B cell (primary cell): ENCODE results near the gene MED13. TPM values are rescaled to one million over a fixed set of nuclear protein-coding genes. Genes with fewer than 3 reads are reported as not detected.

Source experiments
- ATAC-seq: fragments of 200-7000 bp; cut with Tn5 transposase; one replicate; pipeline ENCODE4 v1.10.0; 2021; ENCODE audit warnings: low read depth, mild to moderate bottlenecking, moderate number of reproducible peaks, moderate library complexity
- CTCF ChIA-PET: fragments of 350-600 bp; sonication (Branson Sonifier 250); formaldehyde crosslinking; loops from one replicate; lab custom pipeline; 2021; ENCODE audit warnings: antibody characterized with exemption, inconsistent platforms; lab: Charles Lee
- POLR2A ChIA-PET: fragments of 350-600 bp; sonication (Branson Sonifier 250); formaldehyde crosslinking; loops from one replicate; lab custom pipeline; 2021; ENCODE audit warnings: antibody characterized with exemption; lab: Charles Lee
- DNase-seq: peaks from one replicate; pipeline ENCODE4 v3.0.0; 2013
- H2AFZ ChIP-seq: 2 replicates; pipeline ENCODE4 v1.6.1; 2012; ENCODE audit warnings: mild to moderate bottlenecking, low read depth, low read length; ENCODE audit not compliant: insufficient read depth, poor library complexity, severe bottlenecking
- H3K27ac ChIP-seq, 2 donors: 1 replicate in 1 of 2; 2 replicates in 1 of 2; pipeline ENCODE4 v1.5.1; 2012 to 2013; ENCODE audit warnings: low read length in 2 of 2, mild to moderate bottlenecking in 2 of 2, moderate library complexity in 1 of 2
- H3K27me3 ChIP-seq, 4 experiments: fragments of 200-600 bp in 1 of 4; sonication (generic) in 1 of 4; replicated peaks in 1 of 4; 1 replicate in 2 of 4; 2 replicates in 2 of 4; pipeline versions ENCODE4 v1.6.1 to v1.7.0; 2013 to 2016; ENCODE audit warnings: low read length in 3 of 4, mild to moderate bottlenecking in 2 of 4, mixed read lengths in 1 of 4, moderate library complexity in 1 of 4; ENCODE audit not compliant: insufficient read depth in 4 of 4, control insufficient read depth in 3 of 4; ENCODE audit errors: control extremely low read depth in 1 of 4
- H3K36me3 ChIP-seq, 2 experiments: replicated peaks in 1 of 2; 1 replicate in 1 of 2; 2 replicates in 1 of 2; pipeline versions ENCODE4 v1.6.1 to v1.7.1; 2013; ENCODE audit warnings: low read length in 1 of 2; ENCODE audit not compliant: insufficient read depth in 2 of 2, control insufficient read depth in 1 of 2; ENCODE audit errors: control extremely low read depth in 1 of 2, extremely low read depth in 1 of 2
- H3K4me1 ChIP-seq, 2 donors: fragments of 200-600 bp in 1 of 2; sonication (generic) in 1 of 2; 1 replicate in 1 of 2; 2 replicates in 1 of 2; pipeline versions ENCODE4 v1.5.1 to v1.6.1; 2013 to 2017; ENCODE audit warnings: low read length in 2 of 2; ENCODE audit not compliant: control insufficient read depth in 2 of 2, insufficient read depth in 2 of 2
- H3K4me2 ChIP-seq: replicated peaks from 2 replicates; pipeline ENCODE3; 2012; ENCODE audit warnings: mild to moderate bottlenecking, low read depth, low read length; ENCODE audit not compliant: poor library complexity, severe bottlenecking
- H3K4me3 ChIP-seq, 5 experiments: fragments of 200-600 bp in 1 of 5; sonication (generic) in 1 of 5; 1 replicate in 3 of 5; 2 replicates in 2 of 5; pipeline versions ENCODE4 v1.5.1 to v1.7.0; 2011 to 2016; ENCODE audit warnings: low read length in 4 of 5, mild to moderate bottlenecking in 4 of 5, low read depth in 2 of 5, control low read depth in 1 of 5, moderate library complexity in 1 of 5; ENCODE audit not compliant: insufficient read depth in 1 of 5; ENCODE audit errors: control extremely low read depth in 1 of 5, extremely low read depth in 1 of 5
- H3K79me2 ChIP-seq: fragments of 200-600 bp; sonication (generic); one replicate; pipeline ENCODE4 v1.6.0; 2016; ENCODE audit warnings: low read length; ENCODE audit not compliant: control insufficient read depth, insufficient read depth
- H3K9ac ChIP-seq: fragments of 200-600 bp; sonication (generic); 2 replicates; pipeline ENCODE4 v1.6.1; 2017; ENCODE audit warnings: mild to moderate bottlenecking, low read length, moderate library complexity
- H3K9me3 ChIP-seq, 3 donors: one replicate each; pipeline versions ENCODE4 v1.6.1 to v1.7.1; 2013; ENCODE audit warnings: low read length in 2 of 3; ENCODE audit not compliant: control insufficient read depth in 2 of 3, insufficient read depth in 1 of 3; ENCODE audit errors: control extremely low read depth in 1 of 3
- H4K20me1 ChIP-seq: 2 replicates; pipeline ENCODE4 v1.6.0; 2012; ENCODE audit warnings: mild to moderate bottlenecking, low read length; ENCODE audit not compliant: insufficient read depth, control insufficient read depth, poor library complexity, severe bottlenecking
- H3K27ac Mint-ChIP-seq: one replicate; pipeline ENCODE4 v1.8.0; 2021; ENCODE audit warnings: mixed read lengths
- H3K27me3 Mint-ChIP-seq: one replicate; pipeline ENCODE4 v1.8.0; 2021; ENCODE audit warnings: mixed read lengths
- H3K4me1 Mint-ChIP-seq: one replicate; pipeline ENCODE4 v1.8.0; 2021; ENCODE audit warnings: mixed read lengths
- H3K4me3 Mint-ChIP-seq: one replicate; pipeline ENCODE4 v1.8.0; 2021; ENCODE audit warnings: mixed read lengths
- H3K9me3 Mint-ChIP-seq: one replicate; pipeline ENCODE4 v1.8.0; 2022; ENCODE audit warnings: mixed read lengths; ENCODE audit not compliant: insufficient read depth
- CTCF ChIP-seq: fragments of 200-600 bp; IDR thresholded peaks from one replicate; pipeline ENCODE4 v1.8.0; 2022; ENCODE audit warnings: antibody characterized with exemption, mild to moderate bottlenecking
- EZH2 ChIP-seq: IDR thresholded peaks from 2 replicates; pipeline ENCODE4 v1.6.1; 2012; ENCODE audit warnings: borderline replicate concordance, low read depth, mild to moderate bottlenecking, moderate library complexity, low read length; ENCODE audit not compliant: insufficient read depth, poor library complexity, severe bottlenecking
- WGBS: methylation state at CpG from one replicate; pipeline ENCODE4 v1.1.5; 2013; ENCODE audit warnings: missing lambda C conversion rate; ENCODE audit not compliant: insufficient coverage; 5-methylcytosine and 5-hydroxymethylcytosine counted together
- intact Hi-C: fragments of 100-400 bp; cut with micrococcal nuclease; formaldehyde crosslinking; loops from one replicate; pipeline ENCODE4 v1.10.0; 2022
- polyA plus RNA-seq: library from polyadenylated mRNA; depleted of rRNA; stranded (reverse); fragments of >200 nt; gene quantifications from 2 replicates; pipeline ENCODE4 v1.2.3, GENCODE V29; 2012
- total RNA-seq, 2 donors: library from RNA; stranded (reverse); fragments of 120-200 nt in 1 of 2; gene quantifications; 1 replicate in 1 of 2; 2 replicates in 1 of 2; pipeline versions ENCODE4 v1.2.3 to v1.2.4, GENCODE V29; 2013 to 2022

MED13 gene
- total and polyA plus RNA-seq, 2 donors (not counting 1 experiment from before 2014, with no cell fraction given) = 17.3 to 120 TPM

DNA sequence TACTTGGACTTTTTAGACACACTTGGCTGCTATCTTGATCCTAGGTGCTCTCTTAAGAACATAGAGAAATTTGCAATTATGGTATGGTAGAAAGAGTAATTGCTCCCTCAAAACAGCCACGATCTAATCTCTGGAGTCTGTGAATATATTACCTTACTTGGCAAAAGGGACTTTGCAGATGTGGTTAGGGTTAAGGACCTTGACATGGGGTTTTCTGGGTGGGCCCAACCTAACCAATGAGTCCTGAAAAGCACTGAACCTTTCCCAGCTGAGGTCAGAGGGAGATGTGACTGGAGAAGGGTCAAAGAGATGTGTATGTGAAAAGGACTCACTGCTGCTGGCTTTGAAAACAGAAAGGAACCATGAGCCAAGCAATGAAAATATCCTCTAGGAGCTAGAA, 26.7 kb upstream of the MED13 start:
- no peaks in the 10 kb centered on the region for H3K9me3 ChIP-seq
- CTCF ChIA-PET = interaction anchor here (1.4 kb wide), 1 partner anchor 20 kb away, joined by 4 read pairs; no protein-coding TSS in a partner anchor
- H3K27me3 ChIP-seq = no peaks in the 10 kb centered on the region
- ATAC-seq (no peak), DNase-seq (no peak)
- H3K4me1 Mint-ChIP-seq = peaks cover 12% of the 10 kb centered on the region
- H3K9ac ChIP-seq = no peak overlapping the region
- WGBS = no CpG with 5 or more reads among the region's 1 CpG
- H3K4me2 ChIP-seq = no peak overlapping the region
- intact Hi-C loops = no loop called here
- no peaks in the 10 kb centered on the region for H3K9me3 Mint-ChIP-seq
- no peaks in the 10 kb centered on the region for H4K20me1 ChIP-seq
- no peak overlapping the region for H3K4me3 ChIP-seq
- H3K4me3 Mint-ChIP-seq = no peak overlapping the region
- TF ChIP-seq CTCF = no peak
- no peak for TF ChIP-seq EZH2
- no peak overlapping the region for H2AFZ ChIP-seq
- H3K27ac ChIP-seq = no peak overlapping the region
- H3K36me3 ChIP-seq = no peaks in the 10 kb centered on the region
- no peak overlapping the region for H3K27ac Mint-ChIP-seq
- no peaks in the 10 kb centered on the region for H3K79me2 ChIP-seq
- POLR2A ChIA-PET = no interaction called here
- H3K4me1 ChIP-seq = no peaks in the 10 kb centered on the region
- H3K27me3 Mint-ChIP-seq = no peaks in the 10 kb centered on the region

GRCh38 chr17:62090868-62091267, 25.8 kb upstream of the MED13 start:
- no peak overlapping the region for H3K4me3 ChIP-seq
- H3K9me3 ChIP-seq = no peaks in the 10 kb centered on the region
- no peaks in the 10 kb centered on the region for H3K36me3 ChIP-seq
- no peak overlapping the region for H3K9ac ChIP-seq
- H2AFZ ChIP-seq = no peak overlapping the region
- intact Hi-C loops = no loop called here
- no peak overlapping the region for H3K27ac ChIP-seq
- no peak overlapping the region for H3K27ac Mint-ChIP-seq
- no peaks in the 10 kb centered on the region for H3K79me2 ChIP-seq
- TF ChIP-seq EZH2 (no peak), CTCF (no peak)
- H3K4me1 Mint-ChIP-seq = peaks cover 14% of the 10 kb centered on the region
- no peak overlapping the region for H3K4me2 ChIP-seq
- no peak for DNase-seq
- CTCF ChIA-PET = no interaction called here
- H3K9me3 Mint-ChIP-seq = no peaks in the 10 kb centered on the region
- no peak for ATAC-seq
- H3K4me3 Mint-ChIP-seq = no peak overlapping the region
- no peaks in the 10 kb centered on the region for H3K4me1 ChIP-seq
- H4K20me1 ChIP-seq = no peaks in the 10 kb centered on the region
- WGBS = no CpG with 5 or more reads among the region's 9 CpGs
- POLR2A ChIA-PET = no interaction called here
- no peaks in the 10 kb centered on the region for H3K27me3 ChIP-seq
- no peaks in the 10 kb centered on the region for H3K27me3 Mint-ChIP-seq
